BLaER1 treated with 17β-estradiol and CSF1 and Interleukin-3, amounts not matched to agents 10 nM and 100 nM (cell line): ENCODE measurements around the gene ZBTB48.

Source experiments
- H3K27ac ChIP-seq, 11 experiments: shearing (Covaris generic); formaldehyde crosslinking; 2 replicates each; pipeline ENCODE4 v1.8.1; 2022
- H3K27me3 ChIP-seq, 11 experiments: shearing (Covaris generic); formaldehyde crosslinking; 2 replicates each; pipeline ENCODE4 v1.8.1; 2022
- H3K36me3 ChIP-seq, 11 experiments: shearing (Covaris generic); formaldehyde crosslinking; 2 replicates each; pipeline ENCODE4 v1.8.1; 2022
- H3K4me1 ChIP-seq, 10 experiments: shearing (Covaris generic); formaldehyde crosslinking; 2 replicates each; pipeline ENCODE4 v1.8.1; 2022
- H3K4me2 ChIP-seq, 11 experiments: shearing (Covaris generic); formaldehyde crosslinking; 2 replicates each; pipeline ENCODE4 v1.8.1; 2022
- H3K4me3 ChIP-seq, 10 experiments: shearing (Covaris generic); formaldehyde crosslinking; 2 replicates each; pipeline ENCODE4 v1.8.1; 2022
- H3K9ac ChIP-seq, 11 experiments: shearing (Covaris generic); formaldehyde crosslinking; 2 replicates each; pipeline ENCODE4 v1.8.1; 2022
- H3K9me3 ChIP-seq, 11 experiments: shearing (Covaris generic); formaldehyde crosslinking; replicated peaks in 1 of 11; 2 replicates each; pipeline ENCODE4 v1.8.1; 2022
- H4K20me1 ChIP-seq, 11 experiments: shearing (Covaris generic); formaldehyde crosslinking; 2 replicates each; pipeline ENCODE4 v1.8.1; 2022
- Cebpa-rat ChIP-seq, 11 experiments: shearing (Covaris generic); IDR thresholded peaks; 2 replicates each; pipeline ENCODE4 v1.8.1; 2022

Gene ZBTB48

DNA sequence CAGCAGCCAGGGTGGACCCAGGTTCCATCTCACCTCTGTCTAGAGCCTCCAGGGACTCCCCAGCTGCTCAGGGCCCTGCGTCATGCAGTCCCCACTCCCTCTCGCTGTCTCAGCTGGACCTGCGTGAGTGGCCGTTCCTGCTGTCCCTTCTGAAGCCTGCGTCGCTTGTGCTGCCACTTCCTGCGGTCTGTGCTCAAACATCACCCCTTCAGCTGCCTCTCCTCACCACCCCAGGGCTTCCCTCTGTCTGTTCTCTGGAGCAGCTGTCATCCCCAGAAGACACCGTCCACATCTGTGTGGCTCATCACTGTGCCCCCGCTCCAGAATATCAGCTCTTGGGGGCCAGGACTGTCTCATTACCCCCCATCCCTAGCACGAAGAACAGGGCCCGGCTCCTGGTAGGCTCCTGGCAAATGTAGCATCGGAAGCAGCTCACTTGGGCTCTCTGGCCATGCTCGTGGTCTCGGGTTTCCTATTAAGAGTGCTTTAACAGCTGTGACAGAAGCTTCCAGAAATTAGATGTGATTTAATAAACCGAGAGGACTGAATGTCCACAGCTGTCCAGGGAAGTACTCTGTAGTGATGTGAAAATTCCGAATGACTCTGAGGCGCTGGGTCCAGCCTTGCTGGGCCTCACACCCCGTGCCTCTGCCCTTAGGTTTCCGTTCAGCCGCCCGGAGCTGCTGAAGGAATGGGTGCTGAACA is 48.2 kb downstream of the ZBTB48 start:
- H3K36me3 ChIP-seq, result peaks cover 57 to 73% (median 64%) of the 10 kb centered on the region in 11 experiments
- H3K9ac ChIP-seq, result peak overlapping the region in 5 of 11 experiments; percentile 22 to 89 (median 47); a peak in 6 of 22 replicates
- TF ChIP-seq Cebpa-rat (IDR thresholded peaks at IDR 0.05), result no peak
- peaks cover 42 to 82% (median 71%) of the 10 kb centered on the region in 11 experiments; a peak in 21 of 22 replicates for H4K20me1 ChIP-seq
- H3K27me3 ChIP-seq, result no peaks in the 10 kb centered on the region
- H3K27ac ChIP-seq, result peak overlapping the region in 1 of 11 experiments; percentile 1; a peak in 1 of 22 replicates
- H3K4me1 ChIP-seq, result peaks cover 27 to 52% (median 36%) of the 10 kb centered on the region in 10 experiments
- H3K4me2 ChIP-seq, result peak overlapping the region; percentile 10 to 97 (median 90); a peak in 19 of 22 replicates
- H3K4me3 ChIP-seq, result no peak overlapping the region
- no peaks in the 10 kb centered on the region for H3K9me3 ChIP-seq

DNA sequence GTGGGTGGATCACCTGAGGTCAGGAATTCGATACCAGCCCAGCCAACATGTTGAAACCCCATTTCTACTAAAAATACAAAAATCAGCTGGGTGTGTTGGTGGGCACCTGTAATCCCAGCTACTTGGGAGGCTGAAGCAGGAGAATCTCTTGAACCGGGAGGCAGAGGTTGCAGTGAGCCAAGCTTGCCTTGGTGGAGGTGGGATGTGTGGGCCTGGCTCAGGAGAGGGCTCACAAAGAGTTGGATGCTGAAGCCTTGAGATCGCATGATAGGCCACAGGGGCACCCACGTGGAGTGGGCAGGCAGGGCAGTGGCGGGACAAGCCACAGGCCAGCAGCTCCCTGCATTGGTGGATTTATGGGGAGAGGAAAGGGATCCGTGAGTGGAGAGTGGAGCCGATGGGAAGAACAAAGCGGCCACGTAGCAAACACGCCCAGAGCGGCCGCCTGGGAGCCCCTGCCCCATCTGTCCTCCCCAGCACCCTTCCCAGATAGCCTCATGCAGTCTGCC is 49.2 kb downstream of the ZBTB48 start:
- H3K4me2 ChIP-seq, result no peak overlapping the region
- peaks cover 58 to 74% (median 65%) of the 10 kb centered on the region in 11 experiments for H3K36me3 ChIP-seq
- H3K4me3 ChIP-seq, result no peak overlapping the region
- TF ChIP-seq Cebpa-rat (IDR thresholded peaks at IDR 0.05), result no peak
- H3K9me3 ChIP-seq, result no peaks in the 10 kb centered on the region
- H3K27me3 ChIP-seq, result no peaks in the 10 kb centered on the region
- no peak overlapping the region for H3K27ac ChIP-seq
- H3K4me1 ChIP-seq, result peaks cover 27 to 62% (median 46%) of the 10 kb centered on the region in 10 experiments
- peaks cover 44 to 83% (median 74%) of the 10 kb centered on the region in 11 experiments; a peak in 21 of 22 replicates for H4K20me1 ChIP-seq
- no peak overlapping the region for H3K9ac ChIP-seq

DNA sequence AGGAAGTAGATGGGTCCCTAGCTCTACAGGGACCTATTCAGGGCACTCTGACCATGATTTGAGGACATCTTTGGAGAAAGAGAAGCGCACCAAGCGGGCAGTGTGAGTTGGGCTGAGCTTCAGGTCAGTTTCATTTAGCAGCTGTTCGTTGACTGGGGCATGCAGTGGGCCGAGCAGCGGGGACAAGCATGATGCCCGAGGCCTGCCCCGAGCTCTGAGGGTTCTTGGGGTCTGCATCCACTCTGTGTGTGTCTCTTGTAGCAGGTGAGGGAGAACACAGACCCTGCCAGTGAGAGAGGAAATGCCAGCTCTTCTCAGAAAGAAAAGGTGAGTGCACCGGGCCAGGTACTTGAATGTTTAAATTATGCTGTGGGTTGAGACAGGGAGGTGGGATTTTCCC is 50.2 kb downstream of the ZBTB48 start:
- no peak overlapping the region for H3K27ac ChIP-seq
- H4K20me1 ChIP-seq, result peaks cover 44 to 89% (median 78%) of the 10 kb centered on the region in 11 experiments; a peak in 21 of 22 replicates
- H3K27me3 ChIP-seq, result no peaks in the 10 kb centered on the region
- no peaks in the 10 kb centered on the region for H3K9me3 ChIP-seq
- H3K36me3 ChIP-seq, result peaks cover 67 to 80% (median 74%) of the 10 kb centered on the region in 11 experiments
- no peak overlapping the region for H3K4me3 ChIP-seq
- no peak for TF ChIP-seq Cebpa-rat (IDR thresholded peaks at IDR 0.05)
- no peak overlapping the region for H3K4me2 ChIP-seq
- peaks cover 21 to 67% (median 50%) of the 10 kb centered on the region in 10 experiments for H3K4me1 ChIP-seq
- no peak overlapping the region; a peak in 1 of 22 replicates for H3K9ac ChIP-seq

DNA sequence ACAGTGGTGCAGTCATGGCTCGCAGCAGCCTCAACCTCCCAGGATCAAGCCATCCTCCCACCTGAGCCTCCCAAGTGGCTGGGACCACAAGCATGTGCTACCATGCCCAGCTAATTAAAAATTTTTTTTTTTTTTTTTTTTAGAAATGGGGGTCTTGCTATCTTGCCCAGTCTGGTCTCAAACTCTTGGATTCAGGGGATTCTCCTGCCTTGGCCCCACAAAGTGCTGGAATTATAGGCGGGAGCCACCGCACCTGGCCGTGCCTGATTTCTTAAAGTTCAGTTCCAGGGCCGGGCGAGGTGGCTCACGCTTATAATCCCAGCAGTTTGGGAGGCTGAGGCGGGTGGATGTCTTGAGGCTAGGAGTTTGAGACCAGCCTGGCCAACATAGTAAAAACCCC is 51.3 kb downstream of the ZBTB48 start:
- no peak for TF ChIP-seq Cebpa-rat (IDR thresholded peaks at IDR 0.05)
- Histone ChIP-seq H4K20me1 (peaks cover 43 to 97% (median 84%) of the 10 kb centered on the region in 11 experiments; a peak in 21 of 22 replicates), H3K27ac (no peak overlapping the region), H3K9ac (no peak overlapping the region), H3K4me2 (no peak overlapping the region), H3K27me3 (no peaks in the 10 kb centered on the region), H3K4me3 (no peak overlapping the region), H3K36me3 (peaks cover 77 to 90% (median 84%) of the 10 kb centered on the region in 11 experiments), H3K4me1 (peaks cover 18 to 62% (median 46%) of the 10 kb centered on the region in 10 experiments), H3K9me3 (no peaks in the 10 kb centered on the region)

DNA sequence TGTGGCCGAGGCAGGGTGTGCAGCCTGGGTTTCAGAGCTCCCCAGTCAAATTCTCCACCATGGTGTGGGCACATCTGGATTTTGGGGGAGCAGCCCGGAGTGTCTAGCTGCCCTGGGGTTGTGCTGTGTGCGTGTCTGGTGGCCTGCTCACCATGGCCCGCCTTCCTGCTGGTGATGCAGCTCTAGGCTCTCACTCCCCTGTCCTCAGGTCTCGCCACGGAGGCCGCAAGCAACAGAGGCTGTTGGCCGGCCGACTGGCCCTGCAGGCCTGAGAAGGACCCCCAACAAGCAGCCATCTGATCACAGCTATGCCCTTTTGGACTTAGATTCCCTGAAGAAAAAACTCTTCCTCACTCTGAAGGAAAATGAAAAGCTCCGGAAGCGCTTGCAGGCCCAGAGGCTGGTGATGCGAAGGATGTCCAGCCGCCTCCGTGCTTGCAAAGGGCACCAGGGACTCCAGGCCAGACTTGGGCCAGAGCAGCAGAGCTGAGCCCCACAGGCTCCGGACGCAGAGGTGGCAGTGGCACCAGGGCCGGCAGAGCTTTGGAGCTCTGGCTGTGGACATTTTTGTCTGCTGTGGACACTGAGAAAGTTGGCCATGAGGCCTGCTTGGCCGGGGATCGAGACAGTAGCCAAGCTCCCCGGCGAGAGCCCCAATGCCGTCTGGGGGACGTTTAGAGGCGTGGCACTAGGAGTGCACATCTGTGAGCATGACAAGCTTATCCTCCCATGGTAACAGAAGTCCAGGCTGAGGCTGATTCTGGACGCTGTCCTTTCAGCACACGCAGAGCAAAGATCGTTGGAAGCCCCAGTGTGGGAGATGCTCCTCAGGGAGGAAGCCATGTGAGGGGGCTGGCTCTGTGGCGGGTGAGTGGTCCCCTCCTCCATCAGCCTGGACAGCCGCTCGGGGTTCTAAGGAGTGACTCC is 53.1 kb downstream of the ZBTB48 start:
- peaks cover 93 to 100% (median 99%) of the 10 kb centered on the region in 11 experiments for H3K36me3 ChIP-seq
- H3K27me3 ChIP-seq, result no peaks in the 10 kb centered on the region
- H4K20me1 ChIP-seq, result peaks cover 25 to 97% (median 78%) of the 10 kb centered on the region in 11 experiments; a peak in 21 of 22 replicates
- no peak overlapping the region for H3K4me3 ChIP-seq
- H3K4me2 ChIP-seq, result peak overlapping the region in 6 of 11 experiments; percentile 35 to 69 (median 62); a peak in 12 of 22 replicates
- H3K9me3 ChIP-seq, result no peaks in the 10 kb centered on the region
- peak overlapping the region in 2 of 11 experiments; percentile 8 to 47; a peak in 3 of 22 replicates for H3K27ac ChIP-seq
- no peak for TF ChIP-seq Cebpa-rat (IDR thresholded peaks at IDR 0.05)
- H3K9ac ChIP-seq, result peak overlapping the region in 3 of 11 experiments; percentile 13 to 52 (median 19); a peak in 2 of 22 replicates
- H3K4me1 ChIP-seq, result peaks cover under 1 to 44% (median 28%) of the 10 kb centered on the region in 10 experiments; a peak in 17 of 20 replicates

DNA sequence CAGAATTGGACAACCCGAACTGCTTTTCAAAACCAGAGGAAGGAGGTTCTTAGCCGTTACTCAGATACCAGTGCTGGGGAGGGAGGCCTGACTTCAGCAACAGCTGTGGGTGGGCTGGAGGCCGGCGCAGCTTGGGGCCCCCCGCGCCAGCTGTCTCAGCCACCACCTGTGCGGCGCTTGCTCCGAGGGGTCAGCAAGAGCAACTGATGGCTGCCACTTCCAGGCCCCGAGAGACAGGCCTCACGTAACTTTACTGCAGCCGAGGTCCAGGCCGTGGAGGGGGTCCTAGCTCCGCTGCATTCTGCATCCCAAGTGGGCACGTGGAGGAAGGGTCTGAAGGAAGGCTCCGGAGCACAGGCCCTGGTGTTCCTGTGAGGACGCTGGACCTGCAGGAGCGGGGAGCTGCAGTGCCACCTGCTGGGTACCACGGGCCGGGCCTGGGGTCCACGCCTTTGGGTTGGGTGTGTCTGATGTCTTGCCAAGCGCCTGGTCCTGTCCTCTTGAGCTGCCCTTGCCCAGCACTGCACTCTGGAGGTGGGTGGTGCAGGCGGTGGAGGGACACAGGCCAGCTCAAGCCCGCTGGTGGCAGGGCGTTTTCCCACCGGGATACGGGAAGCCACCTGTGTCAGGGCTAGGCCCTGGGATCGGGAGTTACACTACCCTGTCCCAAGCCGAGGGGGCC is 54.7 kb downstream of the ZBTB48 start:
- TF ChIP-seq Cebpa-rat (IDR thresholded peaks at IDR 0.05), result no peak
- peak overlapping the region in 4 of 11 experiments; percentile 6 to 47 (median 7); a peak in 2 of 22 replicates for H3K27ac ChIP-seq
- no peaks in the 10 kb centered on the region for H3K9me3 ChIP-seq
- no peaks in the 10 kb centered on the region for H3K27me3 ChIP-seq
- peak overlapping the region in 5 of 11 experiments; percentile 1 to 52 (median 5); a peak in 6 of 22 replicates for H3K9ac ChIP-seq
- peaks cover 10 to 89% (median 62%) of the 10 kb centered on the region in 11 experiments; a peak in 21 of 22 replicates for H4K20me1 ChIP-seq
- peak overlapping the region in 8 of 11 experiments; percentile 20 to 69 (median 55); a peak in 15 of 22 replicates for H3K4me2 ChIP-seq
- peaks cover 93 to 100% (median 99%) of the 10 kb centered on the region in 11 experiments for H3K36me3 ChIP-seq
- H3K4me3 ChIP-seq, result no peak overlapping the region
- H3K4me1 ChIP-seq, result peaks cover 0 to 33% (median 22%) of the 10 kb centered on the region in 10 experiments; a peak in 16 of 20 replicates

DNA sequence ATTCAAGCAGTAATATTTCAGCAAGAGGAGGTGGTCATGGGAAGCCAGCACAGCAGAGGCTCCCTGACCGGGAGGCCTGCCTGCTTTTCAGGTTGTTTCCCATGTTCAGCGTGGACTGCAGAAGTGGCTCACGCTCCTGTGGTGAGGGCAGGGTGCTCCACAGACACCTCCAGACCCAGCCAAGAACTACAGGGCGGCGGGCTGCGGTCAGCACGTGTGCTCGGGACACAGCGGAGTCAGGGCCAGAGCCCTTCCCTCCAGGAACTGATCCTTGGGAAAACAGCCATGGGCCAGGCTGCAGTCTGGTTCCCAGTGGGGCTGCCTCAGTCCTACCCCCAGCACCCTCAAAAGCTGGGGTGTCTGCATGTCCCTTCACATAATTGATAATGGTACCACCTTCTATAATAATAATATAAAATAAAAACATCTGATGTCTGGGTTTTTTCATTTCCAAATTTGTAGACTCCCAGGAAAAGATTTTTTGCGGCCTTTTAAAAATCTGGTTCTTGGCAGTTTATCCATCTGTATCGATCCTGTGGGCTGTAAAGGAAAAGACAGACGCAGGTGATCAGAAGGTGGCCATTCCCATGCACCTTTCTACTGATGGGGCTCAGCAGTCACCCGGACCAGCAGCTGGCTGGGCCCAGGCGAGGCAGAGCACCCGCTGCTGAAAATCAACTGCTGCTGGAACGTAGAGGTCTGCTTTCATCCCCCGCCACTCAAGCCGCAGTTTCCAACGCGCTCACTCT is 55.5 kb downstream of the ZBTB48 start:
- H3K27me3 ChIP-seq, result no peaks in the 10 kb centered on the region
- H3K4me3 ChIP-seq, result no peak overlapping the region
- H3K36me3 ChIP-seq, result peaks cover 93 to 100% (median 99%) of the 10 kb centered on the region in 11 experiments
- H4K20me1 ChIP-seq, result peaks cover 5 to 82% (median 56%) of the 10 kb centered on the region in 11 experiments; a peak in 20 of 22 replicates
- H3K4me2 ChIP-seq, result no peak overlapping the region
- peaks cover 0 to 33% (median 22%) of the 10 kb centered on the region in 10 experiments; a peak in 16 of 20 replicates for H3K4me1 ChIP-seq
- H3K9me3 ChIP-seq, result no peaks in the 10 kb centered on the region
- no peak for TF ChIP-seq Cebpa-rat (IDR thresholded peaks at IDR 0.05)
- H3K9ac ChIP-seq, result peak overlapping the region in 2 of 11 experiments; percentile 16 to 24; a peak in 1 of 22 replicates
- no peak overlapping the region for H3K27ac ChIP-seq
